HG03045 (cell line): ENCODE data around the gene TNFSF11.
A peak's percentile ranks its signal among the peaks of the same experiment; 100 is the strongest.
"Not testable (repeated sequence)": the region's sequence is repeated elsewhere in the genome, so short reads cannot be mapped to it uniquely, and the experiment has no call there.

Experiments used
- ATAC-seq: cut with Tn5 transposase; IDR thresholded peaks from one replicate; pipeline ENCODE4 v1.9.1; 2021; ENCODE audit warnings: mild to moderate bottlenecking, moderate library complexity; ENCODE audit not compliant: unreplicated experiment

Gene TNFSF11

GRCh38 chr13:42559573-42560218 lies 14.3 kb upstream of the TNFSF11 start:
- ATAC-seq: not testable (repeated sequence)

GRCh38 chr13:42560320-42560719 lies 13.6 kb upstream of the TNFSF11 start:
- not testable (repeated sequence) for ATAC-seq

- ATAC-seq: no peak
Measured at GRCh38 chr13:42561752-42562467, 12.0 kb upstream of the TNFSF11 start.

- ATAC-seq: no peak
Measured at GRCh38 chr13:42567906-42568305, 6.0 kb upstream of the TNFSF11 start.

GRCh38 chr13:42569576-42570344 lies 4.2 kb upstream of the TNFSF11 start:
- no peak for ATAC-seq

GRCh38 chr13:42571895-42572294 lies 2.1 kb upstream of the TNFSF11 start:
- no peak for ATAC-seq

- peak; percentile 69 for ATAC-seq
Measured at GRCh38 chr13:42574435-42575311, 721 bp downstream of the TNFSF11 start.

GRCh38 chr13:42575938-42576337 lies 2.0 kb downstream of the TNFSF11 start:
- no peak for ATAC-seq

- ATAC-seq: no peak
Measured at GRCh38 chr13:42577538-42577937, 3.6 kb downstream of the TNFSF11 start.

GRCh38 chr13:42580644-42581043 lies 6.7 kb downstream of the TNFSF11 start:
- ATAC-seq: no peak

- no peak for ATAC-seq
Measured at GRCh38 chr13:42581427-42581826, 7.5 kb downstream of the TNFSF11 start.

- no peak for ATAC-seq
Measured at GRCh38 chr13:42591602-42592001, 17.6 kb downstream of the TNFSF11 start.

- no peak for ATAC-seq
Measured at GRCh38 chr13:42592915-42593900, 19.3 kb downstream of the TNFSF11 start.

- no peak for ATAC-seq
Measured at GRCh38 chr13:42594481-42595252, 20.7 kb downstream of the TNFSF11 start.

- ATAC-seq: no peak
Measured at GRCh38 chr13:42595253-42595571, 21.3 kb downstream of the TNFSF11 start.

- no peak for ATAC-seq
Measured at GRCh38 chr13:42597505-42597904, 23.6 kb downstream of the TNFSF11 start.

- no peak for ATAC-seq
Measured at GRCh38 chr13:42600943-42601342, 27.0 kb downstream of the TNFSF11 start.

- peak; percentile 62 for ATAC-seq
Measured at GRCh38 chr13:42602906-42603305, 29.0 kb downstream of the TNFSF11 start.

GRCh38 chr13:42603571-42603970 lies 29.6 kb downstream of the TNFSF11 start:
- ATAC-seq: no peak
